Neutrophil (primary cell): ENCODE measurements around the gene RTN4RL1.

Source experiments
- H3K27ac ChIP-seq: fragments of 200-600 bp; sonication (generic); 2 replicates; pipeline ENCODE4 v1.5.1; 2016; ENCODE audit warnings: mild to moderate bottlenecking, moderate library complexity
- H3K27me3 ChIP-seq: fragments of 200-600 bp; sonication (generic); 2 replicates; pipeline ENCODE4 v1.6.0; 2016; ENCODE audit warnings: mild to moderate bottlenecking
- H3K36me3 ChIP-seq: fragments of 200-600 bp; sonication (generic); 2 replicates; pipeline ENCODE4 v1.5.1; 2017
- H3K4me1 ChIP-seq, 2 experiments: fragments of 200-600 bp in 1 of 2; sonication (generic) in 1 of 2; 1 replicate in 1 of 2; 2 replicates in 1 of 2; pipeline versions ENCODE4 v1.5.1 to v1.6.1; 2013 to 2016; ENCODE audit warnings: low read depth in 1 of 2, low read length in 1 of 2, mild to moderate bottlenecking in 1 of 2, moderate library complexity in 1 of 2; ENCODE audit not compliant: control insufficient read depth in 1 of 2, insufficient read depth in 1 of 2
- H3K4me3 ChIP-seq, 2 experiments: fragments of 200-600 bp in 1 of 2; sonication (generic) in 1 of 2; 1 replicate in 1 of 2; 2 replicates in 1 of 2; pipeline ENCODE4 v1.5.1; 2013 to 2016; ENCODE audit warnings: low read depth in 1 of 2, low read length in 1 of 2, mild to moderate bottlenecking in 1 of 2, moderate library complexity in 1 of 2
- H3K9me3 ChIP-seq: fragments of 200-600 bp; sonication (generic); 2 replicates; pipeline ENCODE4 v1.5.1; 2016
- CTCF ChIP-seq: fragments of 200-600 bp; sonication (generic); IDR thresholded peaks from 2 replicates; pipeline ENCODE4 v1.5.1; 2016; ENCODE audit warnings: antibody characterized with exemption

Gene RTN4RL1

GRCh38 chr17:1941272-1942065 lies 83.7 kb downstream of the RTN4RL1 start:
- peaks cover 8% of the 10 kb centered on the region for H3K27me3 ChIP-seq
- no peak for TF ChIP-seq CTCF
- H3K4me3 ChIP-seq = no peak overlapping the region
- H3K27ac ChIP-seq = no peak overlapping the region
- H3K9me3 ChIP-seq = no peaks in the 10 kb centered on the region
- no peaks in the 10 kb centered on the region for H3K36me3 ChIP-seq
- no peaks in the 10 kb centered on the region for H3K4me1 ChIP-seq

GRCh38 chr17:1940810-1941185 lies 84.3 kb downstream of the RTN4RL1 start:
- TF ChIP-seq CTCF = no peak
- Histone ChIP-seq H3K36me3 (no peaks in the 10 kb centered on the region), H3K4me1 (no peaks in the 10 kb centered on the region), H3K27ac (no peak overlapping the region), H3K27me3 (peaks cover 15% of the 10 kb centered on the region), H3K4me3 (no peak overlapping the region), H3K9me3 (no peaks in the 10 kb centered on the region)

- H3K27ac ChIP-seq = no peak overlapping the region
- no peak overlapping the region for H3K4me3 ChIP-seq
- H3K9me3 ChIP-seq = no peaks in the 10 kb centered on the region
- no peaks in the 10 kb centered on the region for H3K36me3 ChIP-seq
- peaks cover 16% of the 10 kb centered on the region for H3K27me3 ChIP-seq
- TF ChIP-seq CTCF = no peak
- H3K4me1 ChIP-seq = no peaks in the 10 kb centered on the region
Measured at GRCh38 chr17:1939981-1940809, 84.9 kb downstream of the RTN4RL1 start.

GRCh38 chr17:1937461-1937860 lies 87.7 kb downstream of the RTN4RL1 start:
- Histone ChIP-seq H3K4me3 (no peak overlapping the region), H3K27ac (no peak overlapping the region), H3K4me1 (no peaks in the 10 kb centered on the region), H3K36me3 (no peaks in the 10 kb centered on the region), H3K9me3 (no peaks in the 10 kb centered on the region), H3K27me3 (peaks cover 16% of the 10 kb centered on the region)
- TF ChIP-seq CTCF = no peak

- no peaks in the 10 kb centered on the region for H3K4me1 ChIP-seq
- H3K27ac ChIP-seq = no peak overlapping the region
- peaks cover 16% of the 10 kb centered on the region for H3K27me3 ChIP-seq
- H3K4me3 ChIP-seq = no peak overlapping the region
- no peaks in the 10 kb centered on the region for H3K36me3 ChIP-seq
- no peaks in the 10 kb centered on the region for H3K9me3 ChIP-seq
- TF ChIP-seq CTCF = no peak
Measured at GRCh38 chr17:1936766-1937165, 88.4 kb downstream of the RTN4RL1 start.
